Spleen (tissue), 11 donors: ENCODE measurements around the gene CAMTA1. TPM values are rescaled to one million over a fixed set of nuclear protein-coding genes. Genes with fewer than 3 reads are reported as not detected.

Experiments used
- DNase-seq: peaks from one replicate; pipeline ENCODE4 v3.0.0-alpha.2; 2020
- H3K27ac ChIP-seq, 8 donors: fragments of 200-600 bp; sonication (generic) in 7 of 8; 1 replicate in 4 of 8; 2 replicates in 4 of 8; pipeline versions ENCODE4 v1.5.0 to v1.8.0; 2016 to 2021; ENCODE audit warnings: inconsistent platforms in 4 of 8, mild to moderate bottlenecking in 4 of 8, moderate library complexity in 1 of 8
- H3K27me3 ChIP-seq, 7 donors: fragments of 200-600 bp; sonication (generic) in 6 of 7; replicated peaks in 1 of 7; 1 replicate in 4 of 7; 2 replicates in 3 of 7; pipeline versions ENCODE4 v1.5.0 to v1.8.0; 2016 to 2021; ENCODE audit warnings: inconsistent platforms in 3 of 7, mild to moderate bottlenecking in 1 of 7
- H3K36me3 ChIP-seq, 6 donors: fragments of 200-600 bp; sonication (generic) in 5 of 6; 1 replicate in 4 of 6; 2 replicates in 2 of 6; pipeline versions ENCODE4 v1.5.0 to v1.8.0; 2016 to 2021; ENCODE audit warnings: inconsistent platforms in 2 of 6
- H3K4me1 ChIP-seq, 6 donors: fragments of 200-600 bp; sonication (generic) in 5 of 6; 1 replicate in 3 of 6; 2 replicates in 3 of 6; pipeline versions ENCODE4 v1.5.0 to v1.8.0; 2016 to 2021; ENCODE audit warnings: inconsistent platforms in 3 of 6
- H3K4me3 ChIP-seq, 8 donors: fragments of 200-600 bp; sonication (generic) in 7 of 8; 1 replicate in 4 of 8; 2 replicates in 4 of 8; pipeline versions ENCODE4 v1.5.0 to v1.8.0; 2016 to 2021; ENCODE audit warnings: inconsistent platforms in 4 of 8, mild to moderate bottlenecking in 4 of 8, moderate library complexity in 2 of 8
- H3K9me3 ChIP-seq, 8 donors: fragments of 200-600 bp; sonication (generic) in 7 of 8; 1 replicate in 4 of 8; 2 replicates in 4 of 8; pipeline versions ENCODE4 v1.5.0 to v1.8.0; 2016 to 2021; ENCODE audit warnings: inconsistent platforms in 4 of 8
- CTCF ChIP-seq, 11 experiments: fragments of 200-600 bp in 7 of 11; fragments of 450-650 bp in 4 of 11; sonication (generic) in 4 of 11; IDR thresholded peaks in 8 of 11; conservative IDR thresholded peaks in 3 of 11; 1 replicate in 7 of 11; 2 replicates in 4 of 11; pipeline versions ENCODE4 v1.4.0 to v1.8.0; 2016 to 2021; ENCODE audit warnings: antibody characterized with exemption in 11 of 11, inconsistent platforms in 4 of 11, mild to moderate bottlenecking in 1 of 11
- POLR2A ChIP-seq, 3 donors: fragments of 450-650 bp; IDR thresholded peaks; one replicate each; pipeline ENCODE4 v1.5.1; 2017; ENCODE audit warnings: antibody characterized with exemption in 3 of 3, mild to moderate bottlenecking in 1 of 3
- POLR2AphosphoS5 ChIP-seq, 3 donors: sonication (generic); formaldehyde crosslinking; IDR thresholded peaks; one replicate each; pipeline ENCODE4 v1.5.1; 2017; ENCODE audit warnings: antibody characterized with exemption in 3 of 3
- WGBS, 5 donors: extraction: QIAGEN DNeasy Blood & Tissue Kit in 3 of 5; methylation state at CpG; one replicate each; pipeline versions ENCODE4 v1.1.5 to v1.1.7; 2013 to 2018; 5-methylcytosine and 5-hydroxymethylcytosine counted together
- intact Hi-C: fragments of 100-400 bp; cut with DNase I; formaldehyde crosslinking; loops from one replicate; pipeline ENCODE4 v1.15.0; 2023; ENCODE audit warnings: low total_unique reads
- polyA plus RNA-seq, 3 donors: library from polyadenylated mRNA; stranded (reverse); fragments of 200-250 nt; gene quantifications; one replicate each; pipeline ENCODE4 v1.2.1, GENCODE V29; 2013
- total RNA-seq, 7 donors: library from RNA; depleted of rRNA in 3 of 7; stranded (reverse); fragments of >200 nt in 3 of 7; fragmentation: NEBNext Ultra II Directional in 4 of 7; extraction: Animal tissue kit (Norgen Biotek cat#: 25700) in 4 of 7; gene quantifications; one replicate each; pipeline versions ENCODE4 v1.1.0 to v1.2.1, GENCODE V29; 2016 to 2021
- donor health status: healthy with polysubstance abuse.
- donor health status: DM: no; HTN: no; CAD: no; lungs with moderate emphysema.
- donor health status: DM: no; HTN: no; CAD: no.
- donor health status: Bipolar disorder and iron deficiency.
- donor health status: healthy.
- donor health status: DM: no; HTN: no; CAD: no.
- donor health status: DM: yes; HTN: yes; CAD: no.

The CAMTA1 gene
- total and polyA plus RNA-seq, 10 donors = 53.0 to 106 (median 77.3) TPM

- intact Hi-C loops = no loop called here
- H3K4me3 ChIP-seq = no peak overlapping the region
- H3K36me3 ChIP-seq = no peaks in the 10 kb centered on the region
- H3K27me3 ChIP-seq = peaks cover 0 to 5% (median 0%) of the 10 kb centered on the region in 7 donors
- no peak for TF ChIP-seq POLR2AphosphoS5 (IDR thresholded peaks at IDR 0.05)
- no peak for TF ChIP-seq POLR2A (IDR thresholded peaks at IDR 0.05)
- no peak for TF ChIP-seq CTCF (IDR thresholded peaks at IDR 0.05 in 8 of 11, conservative IDR thresholded peaks at IDR 0.05 in 3 of 11)
- no peak for DNase-seq
- 22 to 32% (median 27%) methylated on average over 7 of the region's 7 CpGs for WGBS, 5 donors
- no peaks in the 10 kb centered on the region for H3K9me3 ChIP-seq
- H3K4me1 ChIP-seq = peaks cover 0 to 31% (median 16%) of the 10 kb centered on the region in 6 donors
- H3K27ac ChIP-seq = peak overlapping the region in 2 of 8 donors; percentile 5 to 40
Measured at GRCh38 chr1:6906783-6907182, 121.5 kb downstream of the CAMTA1 start.

GRCh38 chr1:6907201-6907600 is 121.9 kb downstream of the CAMTA1 start:
- intact Hi-C loops = no loop called here
- DNase-seq = no peak
- peaks cover 0 to 5% (median 0%) of the 10 kb centered on the region in 7 donors for H3K27me3 ChIP-seq
- H3K9me3 ChIP-seq = no peaks in the 10 kb centered on the region
- H3K27ac ChIP-seq = no peak overlapping the region
- TF ChIP-seq POLR2A (IDR thresholded peaks at IDR 0.05) (no peak), CTCF (IDR thresholded peaks at IDR 0.05 in 8 of 11, conservative IDR thresholded peaks at IDR 0.05 in 3 of 11) (no peak), POLR2AphosphoS5 (IDR thresholded peaks at IDR 0.05) (peak in 1 of 3 donors; percentile 59)
- no peak overlapping the region for H3K4me3 ChIP-seq
- WGBS, 5 donors = 55 to 70% (median 66%) methylated on average over 11 to 12 of the region's 12 CpGs
- H3K36me3 ChIP-seq = no peaks in the 10 kb centered on the region
- H3K4me1 ChIP-seq = peaks cover 0 to 35% (median 20%) of the 10 kb centered on the region in 6 donors

GRCh38 chr1:6907676-6908434 is 122.6 kb downstream of the CAMTA1 start:
- Histone ChIP-seq H3K27me3 (peaks cover 0 to 9% (median 0%) of the 10 kb centered on the region in 7 donors), H3K9me3 (no peaks in the 10 kb centered on the region), H3K36me3 (no peaks in the 10 kb centered on the region), H3K27ac (no peak overlapping the region), H3K4me3 (no peak overlapping the region), H3K4me1 (peaks cover 0 to 42% (median 23%) of the 10 kb centered on the region in 6 donors)
- 74 to 79% (median 78%) methylated on average over 15 to 21 of the region's 21 CpGs for WGBS, 5 donors
- peak in 1 of 3 donors; percentile 33 for TF ChIP-seq POLR2AphosphoS5 (IDR thresholded peaks at IDR 0.05)
- no peak for TF ChIP-seq CTCF (IDR thresholded peaks at IDR 0.05 in 8 of 11, conservative IDR thresholded peaks at IDR 0.05 in 3 of 11)
- no peak for TF ChIP-seq POLR2A (IDR thresholded peaks at IDR 0.05)
- no peak for DNase-seq
- intact Hi-C loops = no loop called here

GRCh38 chr1:6909401-6909800 is 124.1 kb downstream of the CAMTA1 start:
- no peak for TF ChIP-seq POLR2A (IDR thresholded peaks at IDR 0.05)
- no peak for TF ChIP-seq POLR2AphosphoS5 (IDR thresholded peaks at IDR 0.05)
- no peak for TF ChIP-seq CTCF (IDR thresholded peaks at IDR 0.05 in 8 of 11, conservative IDR thresholded peaks at IDR 0.05 in 3 of 11)
- no peak for DNase-seq
- Histone ChIP-seq H3K4me3 (no peak overlapping the region), H3K9me3 (no peaks in the 10 kb centered on the region), H3K36me3 (no peaks in the 10 kb centered on the region), H3K27ac (no peak overlapping the region), H3K4me1 (peaks cover 0 to 49% (median 27%) of the 10 kb centered on the region in 6 donors), H3K27me3 (peaks cover 0 to 15% (median 0%) of the 10 kb centered on the region in 7 donors)
- intact Hi-C loops = no loop called here
- whole genome bisulfite sequencing, 5 donors = 88 to 95% (median 93%) methylated on average over 3 to 5 of the region's 5 CpGs
